Natural killer cell (primary cell): ENCODE results near the gene FHOD1. TPM values are rescaled to one million over a fixed set of nuclear protein-coding genes. Genes with fewer than 3 reads are reported as not detected.

ENCODE experiments used
- ATAC-seq, 3 donors: fragments of 150-1000 bp in 2 of 3; fragments of 200-7000 bp in 1 of 3; cut with Tn5 transposase; 1 replicate in 1 of 3; 2 replicates in 2 of 3; pipeline ENCODE4 v1.10.0; 2021; ENCODE audit warnings: mild to moderate bottlenecking in 2 of 3, moderate library complexity in 2 of 3
- DNase-seq, 2 donors: peaks; one replicate each; pipeline versions ENCODE4 v3.0.0 to v3.0.0-alpha.2; 2013 to 2021; ENCODE audit warnings: mixed read lengths in 1 of 2
- H3K27ac ChIP-seq: one replicate; pipeline ENCODE4 v1.5.1; 2013; ENCODE audit warnings: mild to moderate bottlenecking, low read length
- H3K27me3 ChIP-seq: one replicate; pipeline ENCODE4 v1.6.1; 2013; ENCODE audit warnings: low read length; ENCODE audit not compliant: control insufficient read depth, insufficient read depth
- H3K36me3 ChIP-seq: one replicate; pipeline ENCODE4 v1.6.1; 2013; ENCODE audit warnings: low read length; ENCODE audit not compliant: control insufficient read depth, insufficient read depth
- H3K4me1 ChIP-seq: one replicate; pipeline ENCODE4 v1.6.1; 2013; ENCODE audit warnings: low read length; ENCODE audit not compliant: control insufficient read depth, insufficient read depth
- H3K4me3 ChIP-seq: one replicate; pipeline ENCODE4 v1.5.1; 2013; ENCODE audit warnings: low read length
- H3K9me3 ChIP-seq: one replicate; pipeline ENCODE4 v1.6.1; 2013; ENCODE audit warnings: low read length; ENCODE audit not compliant: control insufficient read depth, insufficient read depth
- H3K27ac Mint-ChIP-seq, 2 donors: one replicate each; pipeline ENCODE4 v1.8.0; 2022; ENCODE audit warnings: mild to moderate bottlenecking in 2 of 2, mixed read lengths in 2 of 2, moderate library complexity in 1 of 2
- H3K27me3 Mint-ChIP-seq, 2 donors: one replicate each; pipeline ENCODE4 v1.8.0; 2022; ENCODE audit warnings: low read depth in 2 of 2, mixed read lengths in 2 of 2
- H3K36me3 Mint-ChIP-seq: one replicate; pipeline ENCODE4 v1.8.0; 2022; ENCODE audit warnings: mixed read lengths
- H3K4me1 Mint-ChIP-seq, 2 donors: one replicate each; pipeline ENCODE4 v1.8.0; 2022; ENCODE audit warnings: mixed read lengths in 2 of 2
- H3K4me3 Mint-ChIP-seq: one replicate; pipeline ENCODE4 v1.8.0; 2022; ENCODE audit warnings: mild to moderate bottlenecking, moderate library complexity, mixed read lengths
- H3K9me3 Mint-ChIP-seq, 2 donors: one replicate each; pipeline ENCODE4 v1.8.0; 2022; ENCODE audit warnings: mixed read lengths in 2 of 2
- WGBS: methylation state at CpG from one replicate; pipeline ENCODE4 v1.1.7; 2013; ENCODE audit warnings: missing lambda C conversion rate; ENCODE audit not compliant: insufficient coverage; 5-methylcytosine and 5-hydroxymethylcytosine counted together
- intact Hi-C: fragments of 100-400 bp; cut with micrococcal nuclease; formaldehyde crosslinking; loops from one replicate; pipeline ENCODE4 v1.14.2; 2022
- total RNA-seq, 4 donors: library from RNA; stranded (reverse); fragments of 120-200 nt in 1 of 4; gene quantifications; one replicate each; pipeline versions ENCODE4 v1.2.3 to v1.2.4, GENCODE V29; 2013 to 2022
- TF ChIP-seq, protein P1 (sequence below): fragments of 200-600 bp; IDR thresholded peaks from one replicate; pipeline ENCODE4 v1.8.0; 2022; ENCODE audit warnings: antibody characterized with exemption

FHOD1 gene
- total RNA-seq, 3 donors from 2014 or later (not counting 1 experiment from before 2014, with no cell fraction given): 79.3 to 96.8 (median 89.2) TPM

DNA sequence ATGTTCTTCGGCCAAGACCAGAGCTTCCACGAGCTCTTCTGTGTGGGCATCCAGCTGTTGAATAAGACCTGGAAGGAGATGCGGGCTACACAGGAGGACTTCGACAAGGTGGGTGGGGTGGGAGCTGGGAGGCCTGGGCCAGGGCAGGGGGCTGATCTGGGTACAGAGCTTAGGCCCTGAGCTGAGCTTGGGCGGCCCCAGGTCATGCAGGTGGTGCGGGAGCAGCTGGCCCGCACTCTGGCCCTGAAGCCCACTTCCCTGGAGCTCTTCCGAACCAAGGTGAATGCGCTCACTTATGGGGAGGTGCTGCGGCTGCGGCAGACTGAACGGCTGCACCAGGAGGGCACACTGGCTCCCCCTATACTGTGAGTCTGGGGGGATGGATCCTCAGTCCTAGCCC is 44.9 kb downstream of the FHOD1 start:
- Histone ChIP-seq H3K4me3 (no peak overlapping the region), H3K27ac (no peak overlapping the region), H3K27me3 (no peaks in the 10 kb centered on the region), H3K4me1 (no peaks in the 10 kb centered on the region), H3K36me3 (peaks cover 37% of the 10 kb centered on the region), H3K9me3 (no peaks in the 10 kb centered on the region)
- Mint-ChIP-seq H3K4me1 (peaks cover 4 to 9% of the 10 kb centered on the region in 2 donors), H3K27me3 (no peaks in the 10 kb centered on the region), H3K9me3 (no peaks in the 10 kb centered on the region), H3K36me3 (no peaks in the 10 kb centered on the region), H3K4me3 (no peak overlapping the region), H3K27ac (no peak overlapping the region)
- TF ChIP-seq, protein P1, sequence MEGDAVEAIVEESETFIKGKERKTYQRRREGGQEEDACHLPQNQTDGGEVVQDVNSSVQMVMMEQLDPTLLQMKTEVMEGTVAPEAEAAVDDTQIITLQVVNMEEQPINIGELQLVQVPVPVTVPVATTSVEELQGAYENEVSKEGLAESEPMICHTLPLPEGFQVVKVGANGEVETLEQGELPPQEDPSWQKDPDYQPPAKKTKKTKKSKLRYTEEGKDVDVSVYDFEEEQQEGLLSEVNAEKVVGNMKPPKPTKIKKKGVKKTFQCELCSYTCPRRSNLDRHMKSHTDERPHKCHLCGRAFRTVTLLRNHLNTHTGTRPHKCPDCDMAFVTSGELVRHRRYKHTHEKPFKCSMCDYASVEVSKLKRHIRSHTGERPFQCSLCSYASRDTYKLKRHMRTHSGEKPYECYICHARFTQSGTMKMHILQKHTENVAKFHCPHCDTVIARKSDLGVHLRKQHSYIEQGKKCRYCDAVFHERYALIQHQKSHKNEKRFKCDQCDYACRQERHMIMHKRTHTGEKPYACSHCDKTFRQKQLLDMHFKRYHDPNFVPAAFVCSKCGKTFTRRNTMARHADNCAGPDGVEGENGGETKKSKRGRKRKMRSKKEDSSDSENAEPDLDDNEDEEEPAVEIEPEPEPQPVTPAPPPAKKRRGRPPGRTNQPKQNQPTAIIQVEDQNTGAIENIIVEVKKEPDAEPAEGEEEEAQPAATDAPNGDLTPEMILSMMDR: no peak
- 99% methylated on average over 12 of the region's 12 CpGs for WGBS
- DNase-seq: no peak
- ATAC-seq: no peak
- intact Hi-C loops: no loop called here

DNA sequence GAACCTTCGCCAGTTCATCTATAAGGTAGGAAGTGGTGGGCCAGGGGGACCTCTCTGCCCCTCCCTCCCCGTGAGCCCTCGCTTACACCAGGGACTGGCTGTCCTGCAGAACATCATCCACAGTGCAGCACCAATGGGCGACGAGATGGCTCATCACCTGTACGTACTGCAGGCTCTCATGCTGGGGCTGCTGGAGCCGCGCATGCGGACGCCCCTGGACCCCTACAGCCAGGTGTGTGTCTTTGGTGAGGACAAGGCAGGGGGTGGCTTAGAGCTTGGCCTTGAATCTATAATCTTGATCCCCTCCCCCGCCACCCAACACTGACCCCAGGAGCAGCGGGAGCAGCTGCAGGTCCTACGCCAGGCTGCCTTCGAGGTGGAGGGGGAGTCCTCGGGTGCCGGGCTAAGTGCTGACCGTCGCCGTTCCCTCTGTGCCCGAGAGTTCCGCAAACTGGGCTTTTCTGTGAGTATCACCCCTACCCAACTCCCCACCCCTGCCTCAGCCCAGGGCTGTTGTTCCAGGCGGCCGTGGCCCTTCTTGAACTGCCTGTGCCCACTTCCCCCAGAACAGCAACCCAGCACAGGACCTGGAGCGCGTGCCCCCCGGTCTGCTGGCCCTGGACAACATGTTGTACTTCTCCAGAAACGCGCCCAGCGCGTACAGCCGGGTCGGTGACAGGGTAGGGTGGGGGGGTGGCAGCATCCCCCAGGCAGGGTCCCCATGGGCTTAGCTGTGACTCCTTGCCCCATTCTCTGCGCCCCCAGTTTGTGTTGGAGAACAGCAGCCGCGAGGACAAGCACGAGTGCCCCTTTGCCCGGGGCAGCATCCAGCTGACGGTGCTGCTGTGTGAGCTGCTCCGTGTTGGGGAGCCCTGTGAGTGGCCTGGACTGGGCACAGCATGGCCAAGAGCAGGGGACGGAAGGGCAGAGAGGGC is 45.6 kb downstream of the FHOD1 start:
- Mint-ChIP-seq H3K9me3 (no peaks in the 10 kb centered on the region), H3K36me3 (peaks cover 4% of the 10 kb centered on the region), H3K4me1 (peaks cover 9 to 10% of the 10 kb centered on the region in 2 donors), H3K4me3 (no peak overlapping the region), H3K27ac (no peak overlapping the region), H3K27me3 (no peaks in the 10 kb centered on the region)
- Histone ChIP-seq H3K4me3 (no peak overlapping the region), H3K27ac (no peak overlapping the region), H3K27me3 (no peaks in the 10 kb centered on the region), H3K4me1 (no peaks in the 10 kb centered on the region), H3K9me3 (no peaks in the 10 kb centered on the region), H3K36me3 (peaks cover 44% of the 10 kb centered on the region)
- TF ChIP-seq, protein P1: no peak
- ATAC-seq (no peak), DNase-seq (no peak)
- intact Hi-C loops: no loop called here
- 96% methylated on average over 39 of the region's 40 CpGs for WGBS

DNA sequence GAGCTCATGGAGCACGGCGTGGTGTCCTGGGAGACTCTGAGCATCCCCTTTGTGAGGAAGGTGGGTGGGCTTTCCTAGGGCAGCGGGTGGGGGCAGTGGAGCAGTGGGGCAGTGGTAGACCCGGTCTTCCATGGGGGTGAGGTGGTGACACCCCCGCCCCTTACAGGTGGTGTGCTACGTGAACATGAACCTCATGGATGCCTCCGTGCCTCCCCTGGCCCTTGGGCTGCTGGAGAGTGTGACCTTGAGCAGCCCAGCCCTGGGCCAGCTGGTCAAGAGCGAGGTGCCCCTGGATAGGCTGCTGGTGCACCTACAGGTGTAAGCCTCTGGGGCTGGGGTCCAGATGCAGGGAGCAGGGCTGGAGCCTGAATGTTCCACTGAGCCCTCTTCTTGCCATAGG is 46.8 kb downstream of the FHOD1 start:
- Mint-ChIP-seq H3K4me3 (no peak overlapping the region), H3K4me1 (peaks cover 15 to 16% of the 10 kb centered on the region in 2 donors), H3K27ac (no peak overlapping the region), H3K36me3 (peaks cover 14% of the 10 kb centered on the region), H3K9me3 (no peaks in the 10 kb centered on the region), H3K27me3 (no peaks in the 10 kb centered on the region)
- DNase-seq (no peak), ATAC-seq (no peak)
- 96% methylated on average over 8 of the region's 8 CpGs for WGBS
- Histone ChIP-seq H3K36me3 (peaks cover 56% of the 10 kb centered on the region), H3K4me3 (no peak overlapping the region), H3K9me3 (no peaks in the 10 kb centered on the region), H3K27ac (no peak overlapping the region), H3K27me3 (no peaks in the 10 kb centered on the region), H3K4me1 (no peaks in the 10 kb centered on the region)
- intact Hi-C loops: no loop called here
- TF ChIP-seq, protein P1: no peak
